DOHH2 (cell line): ENCODE data around the gene GGT1.

Experiments used
- H3F3A ChIP-seq: fragments of 200-600 bp; sonication (generic), shearing (Covaris generic); 2 replicates; pipeline ENCODE4 v1.6.0; 2016; ENCODE audit warnings: antibody characterized with exemption, mild to moderate bottlenecking; ENCODE audit not compliant: control insufficient read depth, insufficient read depth
- H3K27ac ChIP-seq: fragments of 200-600 bp; sonication (generic); 2 replicates; pipeline ENCODE4 v1.5.1; 2014; ENCODE audit warnings: low read depth, mild to moderate bottlenecking, low read length, moderate library complexity
- H3K27me3 ChIP-seq: fragments of 200-600 bp; sonication (generic); 2 replicates; pipeline ENCODE4 v1.6.1; 2014; ENCODE audit warnings: mild to moderate bottlenecking, low read length, mixed read lengths; ENCODE audit not compliant: control insufficient read depth
- H3K36me3 ChIP-seq: fragments of 200-600 bp; sonication (generic); 2 replicates; pipeline ENCODE4 v1.6.1; 2014; ENCODE audit warnings: mild to moderate bottlenecking, low read length, moderate library complexity, mixed read lengths; ENCODE audit not compliant: control insufficient read depth
- H3K4me1 ChIP-seq: fragments of 200-600 bp; sonication (generic); 2 replicates; pipeline ENCODE4 v1.6.1; 2014; ENCODE audit warnings: mild to moderate bottlenecking, low read length, mixed read lengths; ENCODE audit not compliant: control insufficient read depth
- H3K4me2 ChIP-seq: fragments of 200-600 bp; sonication (generic); 2 replicates; pipeline ENCODE4 v1.6.0; 2014; ENCODE audit warnings: mild to moderate bottlenecking, low read length, moderate library complexity
- H3K4me3 ChIP-seq: fragments of 200-600 bp; sonication (generic); 2 replicates; pipeline ENCODE4 v1.5.1; 2014; ENCODE audit warnings: mild to moderate bottlenecking, low read length, mixed read lengths
- H3K79me2 ChIP-seq: fragments of 200-600 bp; sonication (generic); 2 replicates; pipeline ENCODE4 v1.6.1; 2014; ENCODE audit warnings: mild to moderate bottlenecking, low read length, mixed read lengths; ENCODE audit not compliant: control insufficient read depth
- H3K9me2 ChIP-seq: fragments of 200-600 bp; sonication (generic); replicated peaks from 2 replicates; pipeline ENCODE4 v1.6.1; 2014; ENCODE audit warnings: mild to moderate bottlenecking, low read length, mixed read lengths; ENCODE audit not compliant: control insufficient read depth
- H3K9me3 ChIP-seq: fragments of 200-600 bp; sonication (generic); 2 replicates; pipeline ENCODE4 v1.6.1; 2014; ENCODE audit warnings: antibody characterized with exemption, low read length, mixed read lengths; ENCODE audit not compliant: control insufficient read depth, insufficient read depth
- H4K20me1 ChIP-seq: fragments of 200-600 bp; sonication (generic); 2 replicates; pipeline ENCODE4 v1.6.0; 2014; ENCODE audit warnings: low read depth, mild to moderate bottlenecking, antibody characterized with exemption, low read length, moderate library complexity; ENCODE audit not compliant: control insufficient read depth, insufficient read depth
- CTCF ChIP-seq: fragments of 200-600 bp; sonication (generic); IDR thresholded peaks from one replicate; pipeline ENCODE4 v1.5.1; 2014; ENCODE audit warnings: antibody characterized with exemption, mild to moderate bottlenecking, low read depth, low read length; ENCODE audit not compliant: poor library complexity, severe bottlenecking
- EZH2phosphoT487 ChIP-seq: fragments of 200-600 bp; sonication (generic); IDR thresholded peaks from 2 replicates; pipeline ENCODE4 v1.6.1; 2017; ENCODE audit warnings: borderline replicate concordance, mild to moderate bottlenecking, antibody characterized with exemption, low read length, moderate library complexity, mixed read lengths

Gene GGT1

GRCh38 chr22:24584871-24585411, 18.1 kb upstream of the GGT1 start:
- TF ChIP-seq EZH2phosphoT487, result no peak
- TF ChIP-seq CTCF, result no peak
- no peaks in the 10 kb centered on the region for H3K9me3 ChIP-seq
- H3K27me3 ChIP-seq, result no peaks in the 10 kb centered on the region
- H3K27ac ChIP-seq, result no peak overlapping the region
- H3K4me1 ChIP-seq, result no peaks in the 10 kb centered on the region
- H4K20me1 ChIP-seq, result no peaks in the 10 kb centered on the region
- no peak overlapping the region for H3K4me3 ChIP-seq
- no peaks in the 10 kb centered on the region for H3K79me2 ChIP-seq
- H3K4me2 ChIP-seq, result no peak overlapping the region
- H3K36me3 ChIP-seq, result no peaks in the 10 kb centered on the region
- peaks cover 6% of the 10 kb centered on the region; the same call in 1 of the 2 replicates for H3F3A ChIP-seq
- H3K9me2 ChIP-seq, result no peaks in the 10 kb centered on the region

- Histone ChIP-seq H3K9me3 (no peaks in the 10 kb centered on the region), H3K4me2 (no peak overlapping the region), H3K27ac (no peak overlapping the region), H4K20me1 (no peaks in the 10 kb centered on the region), H3K27me3 (no peaks in the 10 kb centered on the region), H3F3A (peaks cover 3% of the 10 kb centered on the region; the same call in 1 of the 2 replicates), H3K4me1 (no peaks in the 10 kb centered on the region), H3K4me3 (no peak overlapping the region), H3K36me3 (no peaks in the 10 kb centered on the region), H3K9me2 (no peaks in the 10 kb centered on the region), H3K79me2 (no peaks in the 10 kb centered on the region)
- no peak for TF ChIP-seq EZH2phosphoT487
- no peak for TF ChIP-seq CTCF
These were observed 17.5 kb upstream of the GGT1 start for GRCh38 chr22:24585461-24585860.

GRCh38 chr22:24585927-24586546, 17.0 kb upstream of the GGT1 start:
- Histone ChIP-seq H3K4me2 (no peak overlapping the region), H3F3A (no peaks in the 10 kb centered on the region), H3K4me3 (no peak overlapping the region), H4K20me1 (no peaks in the 10 kb centered on the region), H3K9me3 (no peaks in the 10 kb centered on the region), H3K9me2 (no peaks in the 10 kb centered on the region), H3K36me3 (no peaks in the 10 kb centered on the region), H3K27ac (no peak overlapping the region), H3K27me3 (no peaks in the 10 kb centered on the region), H3K4me1 (no peaks in the 10 kb centered on the region), H3K79me2 (no peaks in the 10 kb centered on the region)
- TF ChIP-seq CTCF, result no peak
- no peak for TF ChIP-seq EZH2phosphoT487
